ENCODE results near the gene CD7. TPM values are rescaled to one million over a fixed set of nuclear protein-coding genes. Genes with fewer than 3 reads are reported as not detected.

Gene CD7
- total and polyA plus RNA-seq, 9 of the 15 experiments (the other 6 are each of a cell fraction or from before 2014, with no cell fraction given), result 0.21 to 0.35 TPM; not detected in 7

DNA sequence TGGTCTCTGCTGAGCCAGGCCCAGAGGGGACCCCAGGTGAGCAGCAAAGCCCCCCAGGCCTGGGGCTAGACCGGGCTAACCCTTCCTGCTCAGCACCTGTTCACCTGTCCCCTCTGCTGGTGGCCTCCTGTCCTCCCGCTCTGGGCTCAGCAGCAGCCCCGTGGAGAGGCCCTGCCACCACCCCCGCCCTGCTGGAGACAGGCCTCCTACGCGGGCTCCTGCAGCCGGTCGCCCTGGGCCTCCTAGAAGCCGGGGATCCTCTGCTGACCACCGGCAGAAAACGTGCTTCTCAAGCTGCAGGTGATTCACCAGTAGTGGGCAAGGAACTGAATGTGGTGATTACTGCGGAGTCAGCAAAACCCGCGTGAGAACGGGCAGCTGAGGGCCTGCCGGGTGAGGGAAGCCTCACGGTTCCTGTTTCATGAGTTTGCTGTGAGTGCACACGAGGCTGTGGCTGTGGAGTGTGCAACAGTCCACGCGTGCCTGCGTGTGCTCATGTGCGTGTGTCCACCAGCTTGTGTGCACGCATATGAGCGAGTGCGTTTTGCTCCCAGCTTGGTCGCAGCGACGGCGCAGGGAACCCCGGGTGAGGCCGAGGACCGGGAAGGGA lies 15.4 kb upstream of the CD7 start (continued):
- TF ChIP-seq FOXA3 (CRISPR knock-in tag; conservative IDR thresholded peaks at IDR 0.05 in 1 of 2, IDR thresholded peaks at IDR 0.05 in 1 of 2) (peak in 1 of 2 experiments; percentile 42; a peak in 1 of 4 replicates), HIVEP1 (CRISPR knock-in tag; IDR thresholded peaks at IDR 0.05) (no peak), SREBF1 (IDR thresholded peaks at IDR 0.05; ENCODE audit: borderline replicate concordance, low read depth, low read length) (no peak), SMARCC2 (IDR thresholded peaks at IDR 0.05; ENCODE audit: low read depth) (no peak), GATA2 (CRISPR knock-in tag; IDR thresholded peaks at IDR 0.05) (0 out of 2 replicates have a peak, but pooled peaks have one; percentile 11), PHF8 (IDR thresholded peaks at IDR 0.05; ENCODE audit: borderline replicate concordance, low read length) (peak; percentile 2; the same call in 1 of the 2 replicates), ETS1 (conservative IDR thresholded peaks at IDR 0.05; ENCODE audit: control insufficient read depth, low read depth, low read length) (no peak), NR1H2 (CRISPR knock-in tag; IDR thresholded peaks at IDR 0.05) (peak; percentile 83; the same call in 1 of the 2 replicates), PCBP2 (IDR thresholded peaks at IDR 0.05; ENCODE audit: low read depth, low read length, poor library complexity, severe bottlenecking) (no peak), ZNF140 (CRISPR knock-in tag; IDR thresholded peaks at IDR 0.05) (no peak), MEIS2 (IDR thresholded peaks at IDR 0.05; ENCODE audit: partially characterized antibody) (no peak), KDM2B (CRISPR knock-in tag; IDR thresholded peaks at IDR 0.05) (no peak), MCM3 (IDR thresholded peaks at IDR 0.05) (no peak), ZNF277 (CRISPR knock-in tag; IDR thresholded peaks at IDR 0.05; ENCODE audit: borderline replicate concordance) (no peak), TCF3 (CRISPR knock-in tag; IDR thresholded peaks at IDR 0.05) (no peak), GABPB1 (CRISPR knock-in tag; IDR thresholded peaks at IDR 0.05) (no peak; the same call in 1 of the 2 replicates)
- TF ChIP-seq, protein P1, sequence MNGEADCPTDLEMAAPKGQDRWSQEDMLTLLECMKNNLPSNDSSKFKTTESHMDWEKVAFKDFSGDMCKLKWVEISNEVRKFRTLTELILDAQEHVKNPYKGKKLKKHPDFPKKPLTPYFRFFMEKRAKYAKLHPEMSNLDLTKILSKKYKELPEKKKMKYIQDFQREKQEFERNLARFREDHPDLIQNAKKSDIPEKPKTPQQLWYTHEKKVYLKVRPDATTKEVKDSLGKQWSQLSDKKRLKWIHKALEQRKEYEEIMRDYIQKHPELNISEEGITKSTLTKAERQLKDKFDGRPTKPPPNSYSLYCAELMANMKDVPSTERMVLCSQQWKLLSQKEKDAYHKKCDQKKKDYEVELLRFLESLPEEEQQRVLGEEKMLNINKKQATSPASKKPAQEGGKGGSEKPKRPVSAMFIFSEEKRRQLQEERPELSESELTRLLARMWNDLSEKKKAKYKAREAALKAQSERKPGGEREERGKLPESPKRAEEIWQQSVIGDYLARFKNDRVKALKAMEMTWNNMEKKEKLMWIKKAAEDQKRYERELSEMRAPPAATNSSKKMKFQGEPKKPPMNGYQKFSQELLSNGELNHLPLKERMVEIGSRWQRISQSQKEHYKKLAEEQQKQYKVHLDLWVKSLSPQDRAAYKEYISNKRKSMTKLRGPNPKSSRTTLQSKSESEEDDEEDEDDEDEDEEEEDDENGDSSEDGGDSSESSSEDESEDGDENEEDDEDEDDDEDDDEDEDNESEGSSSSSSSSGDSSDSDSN (IDR thresholded peaks at IDR 0.05; ENCODE audit: borderline replicate concordance in 1 of 2, low read depth in 2 of 2, low read length in 2 of 2), result no peak
- TF ChIP-seq, protein P2, sequence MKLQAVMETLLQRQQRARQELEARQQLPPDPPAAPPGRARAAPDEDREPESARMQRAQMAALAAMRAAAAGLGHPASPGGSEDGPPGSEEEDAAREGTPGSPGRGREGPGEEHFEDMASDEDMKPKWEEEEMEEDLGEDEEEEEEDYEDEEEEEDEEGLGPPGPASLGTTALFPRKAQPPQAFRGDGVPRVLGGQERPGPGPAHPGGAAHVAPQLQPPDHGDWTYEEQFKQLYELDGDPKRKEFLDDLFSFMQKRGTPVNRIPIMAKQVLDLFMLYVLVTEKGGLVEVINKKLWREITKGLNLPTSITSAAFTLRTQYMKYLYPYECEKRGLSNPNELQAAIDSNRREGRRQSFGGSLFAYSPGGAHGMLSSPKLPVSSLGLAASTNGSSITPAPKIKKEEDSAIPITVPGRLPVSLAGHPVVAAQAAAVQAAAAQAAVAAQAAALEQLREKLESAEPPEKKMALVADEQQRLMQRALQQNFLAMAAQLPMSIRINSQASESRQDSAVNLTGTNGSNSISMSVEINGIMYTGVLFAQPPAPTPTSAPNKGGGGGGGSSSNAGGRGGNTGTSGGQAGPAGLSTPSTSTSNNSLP (IDR thresholded peaks at IDR 0.05; ENCODE audit: borderline replicate concordance, low read depth, low read length), result no peak

Data from K562 (cell line).